GM19238 (cell line): ENCODE results near the gene WDR1.

ENCODE experiments used
- DNase-seq: peaks from one replicate; pipeline ENCODE4 v3.0.0; 2011; ENCODE audit warnings: low spot score; ENCODE audit not compliant: insufficient read length

Gene WDR1, protein sequence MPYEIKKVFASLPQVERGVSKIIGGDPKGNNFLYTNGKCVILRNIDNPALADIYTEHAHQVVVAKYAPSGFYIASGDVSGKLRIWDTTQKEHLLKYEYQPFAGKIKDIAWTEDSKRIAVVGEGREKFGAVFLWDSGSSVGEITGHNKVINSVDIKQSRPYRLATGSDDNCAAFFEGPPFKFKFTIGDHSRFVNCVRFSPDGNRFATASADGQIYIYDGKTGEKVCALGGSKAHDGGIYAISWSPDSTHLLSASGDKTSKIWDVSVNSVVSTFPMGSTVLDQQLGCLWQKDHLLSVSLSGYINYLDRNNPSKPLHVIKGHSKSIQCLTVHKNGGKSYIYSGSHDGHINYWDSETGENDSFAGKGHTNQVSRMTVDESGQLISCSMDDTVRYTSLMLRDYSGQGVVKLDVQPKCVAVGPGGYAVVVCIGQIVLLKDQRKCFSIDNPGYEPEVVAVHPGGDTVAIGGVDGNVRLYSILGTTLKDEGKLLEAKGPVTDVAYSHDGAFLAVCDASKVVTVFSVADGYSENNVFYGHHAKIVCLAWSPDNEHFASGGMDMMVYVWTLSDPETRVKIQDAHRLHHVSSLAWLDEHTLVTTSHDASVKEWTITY

DNA sequence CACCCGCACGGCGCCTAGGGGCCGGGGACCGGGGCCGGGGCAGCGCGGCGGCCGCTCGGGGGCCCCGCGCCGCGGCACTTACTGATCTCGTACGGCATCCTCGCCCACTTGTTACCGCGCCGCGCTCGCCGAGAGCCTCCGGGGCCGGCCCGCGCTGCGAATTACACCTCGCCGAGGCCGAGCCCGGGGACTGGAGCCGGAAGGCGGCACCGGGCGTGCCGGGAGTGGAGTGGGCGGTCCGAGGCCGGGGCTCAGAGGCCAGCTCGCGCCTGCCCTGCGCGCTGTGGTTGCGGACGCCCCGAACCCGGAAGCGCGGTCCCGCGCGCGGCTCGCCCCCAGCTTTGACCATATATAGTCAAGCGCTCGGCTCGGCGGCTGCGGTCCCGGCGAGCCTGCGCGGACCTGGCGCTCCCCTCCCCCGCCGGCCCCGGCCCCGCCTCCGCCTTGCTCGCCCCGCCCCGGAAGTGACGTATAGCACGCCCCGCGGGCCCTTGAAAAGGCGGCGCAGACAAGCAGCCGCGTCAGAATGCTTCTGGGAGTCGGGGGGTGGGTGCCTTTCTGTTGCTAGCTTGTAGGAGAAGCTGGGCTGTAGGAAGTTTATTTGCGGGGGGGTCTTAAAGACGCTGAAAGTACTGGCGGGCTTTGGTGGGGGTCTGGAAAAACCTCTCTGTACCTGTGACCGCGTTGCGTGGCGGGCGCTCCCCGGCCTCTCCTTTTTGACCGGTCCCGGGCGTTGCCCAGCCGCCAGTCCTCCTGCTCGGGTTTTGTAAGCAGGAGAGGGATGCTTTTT lies at the start of gene WDR1:
Gene WDR1 (minus strand): TSS at position 231 of the 790 bp plus-strand sequence. CDS start 133 bp downstream, at position 98.
- peak; percentile 91 for DNase-seq

DNA sequence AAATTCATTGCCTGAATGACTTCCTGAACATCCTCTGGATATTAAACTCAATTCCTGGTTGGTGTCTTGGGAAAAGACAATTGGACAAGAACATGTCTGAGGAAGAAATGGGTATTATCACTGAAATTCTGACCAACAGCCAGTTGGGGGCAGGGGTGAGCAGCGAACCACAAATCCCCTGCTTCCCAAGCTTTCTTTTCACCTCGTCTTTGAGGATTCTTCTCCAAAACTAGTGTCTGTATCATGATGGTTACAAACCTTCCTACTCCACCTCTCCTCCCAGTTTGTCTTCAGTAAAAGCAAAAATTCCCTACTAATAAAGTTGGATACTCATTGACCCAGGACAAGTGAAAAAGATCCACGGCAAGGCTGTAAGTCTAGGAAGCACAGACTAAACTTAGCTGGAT lies 48.3 kb upstream of the WDR1 start:
- no peak for DNase-seq

DNA sequence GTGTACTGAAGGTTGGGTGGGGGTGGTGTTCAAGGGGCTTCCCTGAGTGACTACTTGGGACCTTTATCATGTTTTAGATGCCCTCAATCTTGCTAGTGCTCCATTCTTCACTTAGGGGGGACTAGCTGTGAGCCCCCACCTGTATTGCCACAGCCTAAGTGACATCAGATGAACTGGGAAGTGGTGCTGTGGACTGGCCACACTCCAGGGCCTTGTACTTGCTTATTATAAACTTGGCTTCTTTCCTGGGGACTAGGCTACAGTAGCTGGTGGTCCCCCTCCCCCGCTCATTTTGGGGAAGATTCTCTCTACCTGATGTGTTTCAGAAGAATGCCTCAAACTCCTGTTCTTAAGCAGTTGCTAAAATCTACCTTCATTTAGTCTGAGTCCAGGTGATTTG lies 46.7 kb upstream of the WDR1 start:
- DNase-seq, result no peak

DNA sequence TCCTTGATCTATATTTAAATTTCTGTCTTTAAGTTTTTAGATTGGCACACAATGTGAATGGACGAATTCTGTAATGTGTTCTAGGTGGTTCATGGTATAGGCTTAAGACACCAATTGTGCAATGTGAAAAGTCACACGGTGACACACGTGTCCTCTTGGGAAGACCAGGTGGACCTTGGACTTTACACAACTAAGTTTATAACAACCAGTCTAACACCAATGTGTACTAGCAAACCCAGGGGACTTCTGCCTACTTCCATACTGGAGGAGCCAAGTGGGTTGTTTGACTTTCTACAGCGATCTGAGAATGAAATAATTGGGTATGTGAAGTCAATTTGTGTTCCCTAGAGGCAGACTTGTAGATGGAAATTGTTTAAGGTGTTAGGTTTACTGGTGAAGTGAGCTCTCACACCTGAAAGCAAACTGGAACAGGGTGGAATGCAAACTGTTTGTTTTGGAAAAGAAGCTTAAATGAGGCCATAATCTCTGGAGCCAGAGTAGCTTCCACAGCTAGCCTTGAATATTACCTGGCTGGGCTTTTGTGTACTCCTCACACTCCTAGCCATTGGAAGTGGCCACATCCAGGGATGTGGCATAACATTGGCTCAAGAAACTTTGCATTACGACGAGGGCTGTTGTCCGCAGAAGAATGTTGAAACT lies 45.9 kb upstream of the WDR1 start:
- DNase-seq, result no peak

DNA sequence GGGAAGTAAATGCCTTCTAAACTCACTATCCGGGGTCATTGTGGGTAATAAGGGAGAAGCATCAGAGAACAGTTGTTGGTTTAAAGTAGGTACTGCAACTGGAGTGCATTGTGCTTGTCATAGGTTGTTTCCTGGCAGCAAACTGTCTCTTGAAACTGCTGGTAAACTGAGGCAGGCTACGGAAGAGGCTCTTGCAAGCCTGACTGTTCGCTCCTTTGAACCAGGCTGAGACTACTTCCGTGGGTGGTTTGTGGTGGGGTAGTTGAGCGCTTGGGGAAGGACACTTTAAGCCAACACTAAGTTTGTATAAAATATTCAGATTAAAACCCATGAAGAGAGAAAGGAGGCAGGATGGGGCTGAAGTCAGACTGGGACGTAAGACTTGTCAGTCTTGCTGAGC lies 45.2 kb upstream of the WDR1 start:
- DNase-seq, result no peak

DNA sequence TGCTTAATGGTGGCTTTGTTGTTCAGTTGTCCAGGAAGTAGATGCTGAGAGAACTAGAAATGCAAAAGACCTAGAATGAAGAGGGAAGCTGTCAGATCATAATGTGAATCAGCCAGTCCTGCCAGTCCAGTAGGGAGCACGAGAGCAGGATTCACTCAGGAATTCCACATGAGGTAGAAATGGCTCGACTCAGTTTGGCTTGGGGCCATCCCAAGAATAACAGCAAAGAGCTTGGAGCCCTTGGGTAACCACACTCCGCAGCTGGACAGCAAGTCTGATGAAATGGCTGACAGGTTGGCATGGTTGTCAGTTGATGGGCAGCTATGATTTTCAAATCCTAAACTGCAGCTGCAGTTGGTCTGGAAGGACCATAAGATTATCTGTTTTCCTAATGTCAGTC lies 44.5 kb upstream of the WDR1 start:
- DNase-seq, result no peak

DNA sequence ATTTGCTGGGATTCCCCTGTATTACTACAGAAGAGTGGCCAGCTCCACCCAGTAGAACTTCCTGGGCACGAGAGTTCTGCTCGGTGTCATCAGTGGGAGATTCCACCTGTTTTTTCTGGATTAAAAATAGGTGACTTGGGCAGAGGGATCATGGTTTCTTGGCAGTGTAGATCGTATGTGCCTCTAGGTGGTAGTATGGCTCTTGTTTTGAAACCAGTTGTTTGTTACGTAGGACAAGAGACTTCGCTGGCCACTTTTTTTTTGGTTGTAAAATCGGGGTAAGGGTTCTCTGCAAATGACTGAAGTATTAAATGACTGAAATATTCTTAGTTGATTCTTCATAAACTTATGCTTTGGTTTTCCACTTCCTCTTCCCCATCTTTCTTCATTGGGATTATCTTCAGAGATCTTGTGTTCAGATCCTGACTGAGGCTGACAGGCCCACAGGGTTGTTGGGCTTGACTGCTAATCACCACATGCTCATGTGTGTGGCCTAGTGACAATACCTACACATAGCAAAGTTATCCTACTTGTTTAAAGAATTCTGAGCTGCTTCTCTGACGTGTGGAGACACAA lies 43.8 kb upstream of the WDR1 start:
- DNase-seq, result no peak

DNA sequence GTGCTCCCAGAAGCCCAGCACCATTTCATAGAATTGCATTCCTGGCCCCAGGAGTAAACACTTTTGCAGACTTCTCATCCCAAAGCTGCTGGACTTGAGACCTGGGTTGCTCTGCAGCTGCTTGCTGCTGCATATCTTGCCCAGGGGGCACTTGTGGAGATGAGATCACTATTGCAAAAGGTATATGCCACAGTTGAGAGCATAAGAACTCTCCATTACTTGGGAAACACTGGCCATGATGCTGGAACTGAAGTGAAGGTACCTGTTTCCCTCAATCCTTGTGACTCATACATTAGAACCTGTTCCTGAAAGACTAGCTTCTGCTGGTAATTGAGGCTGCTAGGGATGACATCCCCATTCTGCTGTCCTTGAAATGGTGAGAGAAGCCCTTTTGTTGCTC lies 43.1 kb upstream of the WDR1 start:
- DNase-seq, result no peak

DNA sequence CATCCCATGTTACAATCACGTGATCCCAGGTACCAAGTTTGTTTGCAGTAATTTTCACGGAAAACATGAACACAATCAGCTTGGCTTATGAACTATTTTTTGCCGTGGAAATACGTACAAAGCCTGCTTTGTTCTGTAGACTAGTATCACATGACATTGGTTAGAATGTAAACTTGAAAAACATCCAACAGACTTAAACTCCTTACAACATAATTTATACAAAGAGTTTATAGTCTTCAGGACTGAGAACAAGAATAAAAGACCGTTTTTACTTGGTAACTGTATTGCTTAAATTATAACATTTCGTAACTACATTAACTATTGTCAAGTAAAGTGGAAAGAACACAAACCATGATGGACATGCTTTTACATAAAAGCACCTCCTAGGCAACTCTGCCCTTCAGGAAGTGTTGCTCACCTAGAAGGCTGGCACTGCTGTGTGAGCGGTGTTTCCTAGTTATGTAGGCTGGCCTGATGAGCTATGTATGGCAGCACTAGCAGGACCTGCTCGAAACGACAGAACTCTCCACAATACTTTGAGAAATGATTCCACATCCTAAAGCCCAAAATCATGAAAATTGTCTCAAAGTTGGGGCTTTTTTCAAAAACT lies 41.8 kb upstream of the WDR1 start:
- no peak for DNase-seq

DNA sequence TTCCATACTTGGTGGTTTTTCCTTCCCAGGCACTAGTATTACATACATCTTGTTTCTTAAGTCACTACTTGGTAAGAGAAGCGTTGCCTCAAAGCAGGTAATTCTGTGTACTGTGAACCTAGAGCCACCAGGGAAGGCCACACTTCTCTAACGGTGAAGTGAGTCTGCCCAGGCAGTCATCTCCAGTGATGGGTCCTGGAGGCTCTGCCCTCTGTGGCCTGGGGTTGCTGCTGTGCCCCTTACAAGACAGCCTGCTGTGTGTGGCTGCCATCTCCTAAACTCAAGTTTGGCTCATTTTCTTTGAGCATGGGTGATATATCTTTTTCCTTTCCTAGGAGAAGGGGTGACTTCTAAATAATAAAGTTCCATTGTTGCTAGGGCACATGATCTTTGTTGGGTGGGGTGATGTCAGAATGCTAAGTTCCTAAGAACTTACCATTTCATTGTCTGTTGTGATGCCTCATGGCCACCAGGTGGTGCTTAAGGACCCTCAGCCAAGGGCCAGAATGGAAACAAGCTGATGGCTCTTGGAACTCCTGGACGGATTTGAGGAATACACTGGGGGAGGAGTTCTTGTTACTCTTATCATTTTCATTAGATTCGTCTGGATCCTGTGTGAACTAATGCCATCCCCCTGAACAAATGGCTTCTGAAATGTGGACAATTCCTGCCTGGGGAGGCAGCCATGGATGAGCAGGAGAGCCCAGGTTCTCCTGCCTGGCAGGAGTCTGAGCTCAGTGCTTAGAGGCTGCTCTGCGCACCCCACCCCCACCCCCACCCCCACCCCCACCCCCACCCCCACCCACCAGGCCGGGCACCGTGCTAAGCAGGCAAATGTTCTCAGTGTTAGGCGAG lies 41.1 kb upstream of the WDR1 start:
- DNase-seq, result peak; percentile 63

DNA sequence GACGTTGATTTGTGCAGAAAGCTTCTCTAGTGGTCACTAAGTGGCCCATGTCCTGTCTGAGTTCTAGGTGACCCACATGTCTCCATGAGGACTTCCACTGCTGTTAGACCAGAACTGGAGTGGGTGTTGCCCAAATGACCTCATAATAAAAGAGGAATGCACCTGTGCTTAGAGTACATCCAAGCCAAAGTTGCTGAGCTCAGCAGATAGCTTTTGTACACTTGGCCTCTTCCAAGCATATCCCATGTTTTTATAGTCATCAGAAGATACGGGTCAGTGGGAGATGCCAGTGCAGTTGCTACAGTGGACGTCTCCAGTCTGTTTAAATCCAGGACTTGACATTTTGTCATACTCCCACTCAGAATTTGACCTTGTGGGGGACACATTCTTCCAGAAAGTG lies 37.6 kb upstream of the WDR1 start:
- no peak for DNase-seq

DNA sequence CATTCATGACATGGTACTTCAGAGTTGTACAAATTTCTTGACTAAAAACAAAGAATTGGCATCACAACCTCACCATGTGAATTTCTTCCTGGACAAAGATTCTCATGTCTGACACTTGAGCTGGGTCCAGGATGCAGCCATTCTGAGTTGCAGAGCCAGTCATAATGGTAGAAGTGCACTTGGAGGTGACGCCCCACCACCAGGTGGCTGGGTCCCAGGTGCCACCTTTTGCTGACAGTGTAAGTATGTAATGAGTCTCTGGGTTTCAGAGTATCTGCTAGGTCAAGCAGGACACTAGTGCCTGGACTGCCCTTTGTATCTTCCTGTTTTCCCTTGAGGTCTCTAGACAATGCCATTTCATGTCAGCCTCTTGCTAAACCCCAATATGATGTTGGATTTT lies 36.6 kb upstream of the WDR1 start:
- no peak for DNase-seq

DNA sequence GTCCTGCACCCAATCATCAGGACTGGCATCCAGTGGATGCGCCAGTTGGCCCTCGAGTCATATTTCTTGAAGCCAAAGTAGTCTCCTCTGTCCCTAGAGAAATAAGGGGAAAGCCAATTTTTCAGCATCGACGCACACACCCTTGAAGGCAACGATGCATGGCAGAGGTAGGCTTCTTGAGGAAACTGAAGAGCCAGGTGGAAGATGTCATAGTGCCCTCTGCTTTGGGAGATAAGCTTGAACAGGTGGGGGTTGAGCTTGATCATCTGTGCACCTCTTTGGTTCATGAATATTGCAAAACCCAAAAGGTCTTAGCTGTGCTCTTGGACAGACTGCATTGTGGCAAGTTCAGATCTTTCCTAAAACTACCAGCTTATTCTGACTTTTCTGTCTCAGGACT lies 34.6 kb upstream of the WDR1 start:
- peak; percentile 36 for DNase-seq

DNA sequence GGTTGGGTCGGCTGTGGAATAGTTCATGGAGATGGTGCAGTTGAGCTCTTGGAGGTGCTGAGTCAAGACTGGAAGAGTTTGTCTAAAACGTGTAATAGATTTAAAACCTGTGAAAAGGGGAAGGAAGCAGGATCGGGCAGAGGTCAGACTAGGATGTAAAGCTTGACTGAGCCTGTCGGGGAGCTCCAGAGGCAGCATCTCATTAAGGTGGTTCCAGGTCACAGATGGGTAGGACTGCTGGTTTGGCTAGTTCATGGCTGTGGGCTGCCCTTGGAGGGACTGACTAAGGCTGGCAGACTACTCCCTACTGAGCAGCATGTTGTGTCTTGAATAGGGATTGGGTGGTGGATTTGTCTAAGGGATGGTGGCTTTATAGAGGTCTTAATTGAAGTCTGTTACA lies 28.4 kb upstream of the WDR1 start:
- no peak for DNase-seq

DNA sequence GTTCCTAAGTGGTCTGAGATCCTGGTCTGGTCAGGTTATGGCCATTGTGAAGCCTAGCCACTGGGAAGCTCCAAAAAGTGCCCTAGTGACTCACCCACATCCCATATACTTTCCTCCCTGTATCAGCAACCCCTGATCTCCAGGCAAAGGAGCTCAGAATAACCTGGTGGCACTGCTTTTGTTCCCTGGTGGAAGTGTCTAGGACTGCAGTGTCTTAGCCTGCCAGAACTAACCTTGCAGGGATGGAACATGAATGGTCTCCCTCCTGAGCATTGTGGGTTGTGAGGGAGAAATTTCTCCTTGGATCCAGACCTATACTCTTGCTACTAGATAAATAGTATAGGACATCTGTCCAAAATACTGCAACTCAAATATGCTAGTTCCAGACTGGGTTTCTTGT lies 27.9 kb upstream of the WDR1 start:
- DNase-seq, result no peak

DNA sequence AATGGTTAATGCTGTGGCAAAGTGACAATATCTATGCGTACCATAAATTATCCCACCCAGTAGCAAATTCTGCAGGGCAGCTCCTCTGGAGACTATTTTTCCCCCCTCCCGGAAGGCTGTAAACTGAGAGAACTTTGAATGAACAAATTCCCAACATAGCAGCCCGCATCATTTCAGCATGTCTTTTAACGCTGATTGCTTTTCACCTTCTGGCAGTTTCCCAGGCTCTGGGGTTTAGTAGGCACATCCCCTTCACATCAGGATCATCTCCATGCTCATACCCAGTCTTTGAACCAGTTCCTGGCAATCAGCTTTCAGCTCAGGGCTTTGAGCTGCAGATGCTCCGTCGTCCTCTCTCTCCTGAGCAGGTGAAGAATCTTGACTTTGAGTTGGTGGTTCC lies 26.6 kb upstream of the WDR1 start:
- no peak for DNase-seq

DNA sequence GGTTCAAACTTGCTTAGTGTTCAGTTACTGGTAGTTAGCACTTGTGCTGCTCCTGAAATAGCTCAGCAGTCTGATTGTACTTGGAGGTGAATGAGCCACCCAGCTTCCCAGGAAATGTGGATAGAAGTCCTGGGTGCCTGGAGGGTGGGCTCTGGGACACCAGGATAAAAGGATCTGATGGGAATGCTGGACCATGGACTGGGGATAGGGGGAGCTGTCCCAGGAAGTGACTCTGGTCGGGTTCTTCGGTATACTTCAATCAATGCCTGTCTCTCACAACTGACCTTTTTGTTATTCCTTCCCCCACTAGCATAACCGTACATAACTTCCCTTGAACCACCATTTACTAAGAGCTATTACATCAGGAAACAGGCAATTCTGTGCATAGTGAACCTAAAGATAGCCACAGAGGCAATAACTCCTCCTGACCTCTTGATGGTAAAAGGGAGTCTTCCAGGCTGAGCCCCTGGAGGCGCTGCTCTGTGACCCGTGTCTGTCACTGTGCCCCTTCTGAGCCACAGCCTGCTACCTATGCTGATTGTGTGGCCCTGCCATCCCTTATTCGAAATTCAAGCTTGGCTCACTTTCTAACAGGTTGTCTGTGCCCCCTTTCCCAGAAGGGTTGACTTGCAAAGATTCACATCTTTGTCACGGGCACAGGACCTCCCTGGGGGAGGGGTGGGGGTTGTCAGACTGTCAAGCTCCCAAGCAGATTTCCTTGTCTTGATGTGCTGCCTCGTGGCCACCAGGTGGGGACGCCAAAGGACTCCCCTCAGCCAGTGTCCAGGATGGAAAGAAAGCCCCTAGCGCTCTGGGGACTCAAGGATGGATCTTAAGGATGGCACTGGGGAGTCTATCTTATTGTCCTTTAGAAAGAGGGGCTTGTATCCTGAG lies 24.5 kb upstream of the WDR1 start:
- DNase-seq, result no peak

DNA sequence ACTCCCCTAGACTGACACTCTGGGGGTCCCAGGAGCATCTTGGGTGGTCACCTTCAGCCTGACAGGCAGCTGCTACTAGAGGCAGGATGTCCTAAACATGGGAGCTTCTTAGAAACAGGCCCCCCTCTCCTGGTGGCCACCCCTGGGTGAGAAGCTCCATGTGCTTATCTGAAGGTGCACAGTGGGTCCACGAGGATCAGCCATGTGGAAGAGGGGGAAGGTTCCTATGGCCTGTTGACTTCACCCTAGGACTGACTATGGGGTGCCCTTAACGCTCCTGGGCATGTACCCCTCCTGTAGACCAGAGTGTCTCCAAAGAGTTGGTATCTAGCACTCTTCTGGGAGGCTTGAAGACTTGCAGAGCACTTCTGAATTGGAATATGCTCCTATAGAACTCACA lies 22.9 kb upstream of the WDR1 start:
- no peak for DNase-seq

DNA sequence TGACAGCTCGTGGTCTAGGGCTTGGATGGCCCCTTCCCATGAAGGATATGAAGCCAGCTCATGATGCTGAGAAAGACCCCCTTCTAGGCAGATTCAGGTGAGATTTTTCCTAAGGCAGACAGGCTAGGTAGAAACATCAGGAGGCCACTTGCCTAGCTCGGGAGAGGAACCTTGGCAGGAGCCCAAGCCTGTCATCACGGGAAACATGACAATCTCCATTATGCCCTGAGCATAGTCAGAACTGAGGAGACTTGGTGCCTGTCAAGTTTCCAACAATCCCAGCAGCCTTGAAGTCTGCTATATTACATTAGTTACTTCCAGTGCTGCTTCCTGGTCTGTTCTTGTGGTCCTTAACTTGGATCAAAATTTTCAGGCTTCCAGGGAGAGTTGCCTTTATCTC lies 18.7 kb upstream of the WDR1 start:
- no peak for DNase-seq
